ENCODE results near the gene NAAA. TPM values are rescaled to one million over a fixed set of nuclear protein-coding genes. Genes with fewer than 3 reads are reported as not detected.

The NAAA gene
- total RNA-seq, 6 experiments from 2014 or later, result 27.1 to 33.8 (median 30.4) TPM

GRCh38 chr4:75924309-75924827 lies 16.4 kb downstream of the NAAA start:
- TF ChIP-seq CTCF (IDR thresholded peaks at IDR 0.05), result no peak
- H3K27ac Mint-ChIP-seq, result no peak overlapping the region
- H3K4me3 Mint-ChIP-seq, result no peak overlapping the region
- no peak for DNase-seq
- no peaks in the 10 kb centered on the region for H3K9me3 Mint-ChIP-seq
- H3K27me3 Mint-ChIP-seq (ENCODE audit: insufficient read depth), result no peaks in the 10 kb centered on the region; the same call in 1 of the 2 replicates
- H3K4me1 Mint-ChIP-seq (ENCODE audit: low read depth), result no peaks in the 10 kb centered on the region
- H3K36me3 Mint-ChIP-seq (ENCODE audit: low read depth), result peaks cover 25% of the 10 kb centered on the region; the same call in 1 of the 2 replicates

DNA sequence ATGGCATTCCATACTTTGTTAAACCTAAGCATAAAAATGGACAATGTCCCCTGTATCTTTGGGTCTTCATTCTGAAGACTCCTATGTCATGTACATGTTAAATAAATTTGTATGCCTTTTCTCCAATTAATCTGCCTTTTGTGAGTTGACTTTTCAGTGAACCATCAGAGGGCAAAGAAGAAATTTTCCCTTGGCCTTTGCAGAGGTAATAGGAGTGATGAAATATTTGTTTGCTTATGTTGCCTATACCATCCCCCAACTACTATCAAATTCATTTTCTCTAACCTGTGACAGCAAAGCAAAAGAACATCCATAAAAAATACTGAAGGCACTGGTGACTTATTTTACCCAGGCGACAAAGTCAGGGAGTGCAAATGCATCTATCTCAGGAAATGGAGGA lies 18.2 kb downstream of the NAAA start:
- Mint-ChIP-seq H3K36me3 (ENCODE audit: low read depth) (peaks cover 21% of the 10 kb centered on the region; the same call in 1 of the 2 replicates), H3K27ac (no peak overlapping the region), H3K4me3 (no peak overlapping the region), H3K27me3 (ENCODE audit: insufficient read depth) (no peaks in the 10 kb centered on the region; the same call in 1 of the 2 replicates), H3K9me3 (no peaks in the 10 kb centered on the region), H3K4me1 (ENCODE audit: low read depth) (no peaks in the 10 kb centered on the region)
- no peak for DNase-seq
- TF ChIP-seq CTCF (IDR thresholded peaks at IDR 0.05), result no peak

DNA sequence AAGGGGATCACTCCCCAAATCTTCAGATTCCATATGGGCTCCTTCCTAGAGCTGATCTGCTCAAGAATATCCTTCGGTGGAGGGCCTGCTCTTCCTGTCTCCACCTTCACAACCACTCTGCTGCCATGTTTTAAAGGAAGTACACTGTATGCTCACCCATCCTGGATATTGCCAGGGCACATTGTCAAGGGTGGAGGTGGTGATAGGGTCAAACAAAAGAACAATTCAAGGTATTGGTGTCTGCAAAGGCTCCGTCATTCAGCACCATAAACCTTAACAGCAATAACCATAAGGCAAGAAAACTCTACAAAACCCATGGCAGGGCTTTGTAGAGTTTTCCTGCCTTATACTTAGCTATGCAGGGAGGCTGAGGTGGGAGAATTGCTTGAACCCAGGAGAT lies 18.9 kb downstream of the NAAA start:
- DNase-seq, result no peak
- no peaks in the 10 kb centered on the region; the same call in 1 of the 2 replicates for H3K27me3 Mint-ChIP-seq (ENCODE audit: insufficient read depth)
- no peak for TF ChIP-seq CTCF (IDR thresholded peaks at IDR 0.05)
- H3K4me1 Mint-ChIP-seq (ENCODE audit: low read depth), result no peaks in the 10 kb centered on the region
- H3K4me3 Mint-ChIP-seq, result no peak overlapping the region
- H3K9me3 Mint-ChIP-seq, result no peaks in the 10 kb centered on the region
- H3K27ac Mint-ChIP-seq, result no peak overlapping the region
- peaks cover 21% of the 10 kb centered on the region; the same call in 1 of the 2 replicates for H3K36me3 Mint-ChIP-seq (ENCODE audit: low read depth)

DNA sequence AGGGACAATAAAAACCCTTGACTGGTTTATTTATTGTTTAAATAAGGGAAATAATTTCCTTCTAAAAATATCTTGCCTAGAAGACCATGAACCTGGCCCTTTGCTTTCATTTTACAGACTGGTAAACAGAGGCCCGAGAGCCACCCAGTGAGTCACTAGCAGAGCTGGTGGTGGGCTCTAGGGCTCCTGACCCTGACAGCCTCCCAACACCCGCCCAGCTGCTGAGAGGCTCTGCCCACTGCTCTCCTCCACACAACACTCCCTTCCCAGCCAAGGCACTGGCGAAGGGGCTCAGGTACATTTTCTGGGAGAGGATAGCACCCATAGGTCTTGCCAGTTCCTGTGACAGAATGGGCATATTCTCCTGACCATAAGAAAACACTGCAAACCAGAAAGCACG lies 20.5 kb downstream of the NAAA start:
- peaks cover 10% of the 10 kb centered on the region for H3K4me1 Mint-ChIP-seq (ENCODE audit: low read depth)
- no peak for DNase-seq
- H3K27ac Mint-ChIP-seq, result no peak overlapping the region
- no peaks in the 10 kb centered on the region for H3K9me3 Mint-ChIP-seq
- peaks cover 21% of the 10 kb centered on the region; the same call in 1 of the 2 replicates for H3K36me3 Mint-ChIP-seq (ENCODE audit: low read depth)
- no peaks in the 10 kb centered on the region; the same call in 1 of the 2 replicates for H3K27me3 Mint-ChIP-seq (ENCODE audit: insufficient read depth)
- H3K4me3 Mint-ChIP-seq, result no peak overlapping the region
- TF ChIP-seq CTCF (IDR thresholded peaks at IDR 0.05), result no peak

- Mint-ChIP-seq H3K4me3 (no peak overlapping the region), H3K27me3 (ENCODE audit: insufficient read depth) (no peaks in the 10 kb centered on the region; the same call in 1 of the 2 replicates), H3K4me1 (ENCODE audit: low read depth) (peaks cover 10% of the 10 kb centered on the region), H3K36me3 (ENCODE audit: low read depth) (peaks cover 21% of the 10 kb centered on the region; the same call in 1 of the 2 replicates), H3K9me3 (no peaks in the 10 kb centered on the region), H3K27ac (no peak overlapping the region)
- TF ChIP-seq CTCF (IDR thresholded peaks at IDR 0.05), result no peak
- DNase-seq, result no peak
These were observed 20.9 kb downstream of the NAAA start for GRCh38 chr4:75919920-75920319.
